CD14-positive monocyte (primary cell): ENCODE results near the gene WWC2. TPM values are rescaled to one million over a fixed set of nuclear protein-coding genes. Genes with fewer than 3 reads are reported as not detected.

ENCODE experiments used
- DNase-seq, 3 donors: peaks; one replicate each; pipeline ENCODE4 v3.0.0-alpha.2; 2011 to 2022
- H2AFZ ChIP-seq: 2 replicates; pipeline ENCODE4 v1.6.0; 2012; ENCODE audit warnings: mild to moderate bottlenecking, low read depth, low read length, inconsistent platforms; ENCODE audit not compliant: insufficient read depth, poor library complexity, severe bottlenecking
- H3K27ac ChIP-seq, 2 donors: 1 replicate in 1 of 2; 2 replicates in 1 of 2; pipeline ENCODE4 v1.5.1; 2012 to 2013; ENCODE audit warnings: low read length in 2 of 2, control low read depth in 1 of 2, inconsistent platforms in 1 of 2, low read depth in 1 of 2, mild to moderate bottlenecking in 1 of 2
- H3K27me3 ChIP-seq, 2 donors: one replicate each; pipeline versions ENCODE4 v1.6.0 to v1.6.1; 2011 to 2013; ENCODE audit warnings: low read length in 2 of 2; ENCODE audit not compliant: control insufficient read depth in 2 of 2, insufficient read depth in 2 of 2
- H3K36me3 ChIP-seq, 2 donors: replicated peaks in 1 of 2; 1 replicate in 1 of 2; 2 replicates in 1 of 2; pipeline versions ENCODE4 v1.5.1 to v1.6.1; 2012 to 2013; ENCODE audit warnings: low read length in 2 of 2, control low read depth in 1 of 2, inconsistent platforms in 1 of 2, mild to moderate bottlenecking in 1 of 2; ENCODE audit not compliant: insufficient read depth in 2 of 2, control insufficient read depth in 1 of 2
- H3K4me1 ChIP-seq, 2 donors: 1 replicate in 1 of 2; 2 replicates in 1 of 2; pipeline versions ENCODE4 v1.5.1 to v1.6.1; 2012 to 2013; ENCODE audit warnings: low read length in 2 of 2, control low read depth in 1 of 2, inconsistent platforms in 1 of 2, mild to moderate bottlenecking in 1 of 2, moderate library complexity in 1 of 2; ENCODE audit not compliant: insufficient read depth in 2 of 2, control insufficient read depth in 1 of 2
- H3K4me2 ChIP-seq: replicated peaks from 2 replicates; pipeline ENCODE3; 2012; ENCODE audit warnings: low read length, moderate library complexity, mild to moderate bottlenecking; ENCODE audit not compliant: poor library complexity, severe bottlenecking; ENCODE audit errors: extremely low read depth
- H3K4me3 ChIP-seq, 3 experiments: fragments of 200-600 bp in 1 of 3; sonication (generic) in 1 of 3; replicated peaks in 1 of 3; 1 replicate in 2 of 3; 2 replicates in 1 of 3; pipeline ENCODE4 v1.5.1; 2011 to 2013; ENCODE audit warnings: low read length in 3 of 3, mild to moderate bottlenecking in 3 of 3, control low read depth in 2 of 3, low read depth in 2 of 3, inconsistent platforms in 1 of 3, moderate library complexity in 1 of 3
- H3K79me2 ChIP-seq: 2 replicates; pipeline ENCODE4 v1.6.0; 2012; ENCODE audit warnings: mild to moderate bottlenecking, control low read depth, inconsistent platforms, low read length, moderate library complexity; ENCODE audit not compliant: insufficient read depth
- H3K9ac ChIP-seq: 2 replicates; pipeline ENCODE4 v1.6.0; 2017; ENCODE audit warnings: low read length, mild to moderate bottlenecking; ENCODE audit not compliant: insufficient read depth, poor library complexity, severe bottlenecking
- H3K9me3 ChIP-seq, 2 donors: replicated peaks in 1 of 2; 1 replicate in 1 of 2; 2 replicates in 1 of 2; pipeline versions ENCODE4 v1.5.1 to v1.6.1; 2012 to 2013; ENCODE audit warnings: low read length in 2 of 2, control low read depth in 1 of 2; ENCODE audit not compliant: control insufficient read depth in 1 of 2, insufficient read depth in 1 of 2
- H4K20me1 ChIP-seq: 2 replicates; pipeline ENCODE4 v1.6.0; 2012; ENCODE audit warnings: mild to moderate bottlenecking, low read length, control low read depth, moderate library complexity; ENCODE audit not compliant: insufficient read depth
- H3K27ac Mint-ChIP-seq, 7 donors: one replicate each; pipeline ENCODE4 v1.8.0; 2020; ENCODE audit warnings: mild to moderate bottlenecking in 7 of 7, mixed read lengths in 7 of 7, moderate library complexity in 6 of 7, inconsistent platforms in 2 of 7
- H3K27me3 Mint-ChIP-seq, 3 donors: one replicate each; pipeline ENCODE4 v1.8.0; 2021 to 2022; ENCODE audit warnings: low read depth in 3 of 3, mild to moderate bottlenecking in 3 of 3, mixed read lengths in 3 of 3, moderate library complexity in 3 of 3, inconsistent platforms in 1 of 3
- H3K36me3 Mint-ChIP-seq, 2 donors: one replicate each; pipeline ENCODE4 v1.8.0; 2020; ENCODE audit warnings: mixed read lengths in 2 of 2, inconsistent platforms in 1 of 2, mild to moderate bottlenecking in 1 of 2
- H3K4me1 Mint-ChIP-seq: one replicate; pipeline ENCODE4 v1.8.0; 2020; ENCODE audit warnings: mild to moderate bottlenecking, mixed read lengths
- H3K4me3 Mint-ChIP-seq, 2 donors: one replicate each; pipeline ENCODE4 v1.8.0; 2020; ENCODE audit warnings: mild to moderate bottlenecking in 2 of 2, mixed read lengths in 2 of 2, moderate library complexity in 1 of 2
- H3K9me3 Mint-ChIP-seq, 7 donors: one replicate each; pipeline ENCODE4 v1.8.0; 2020 to 2022; ENCODE audit warnings: mixed read lengths in 7 of 7, mild to moderate bottlenecking in 6 of 7, moderate library complexity in 6 of 7, inconsistent platforms in 2 of 7
- CTCF ChIP-seq: fragments of 200-600 bp; IDR thresholded peaks from one replicate; pipeline ENCODE4 v1.8.0; 2022; ENCODE audit warnings: antibody characterized with exemption, mild to moderate bottlenecking
- WGBS: methylation state at CpG from one replicate; pipeline ENCODE4 v1.1.5; 2013; ENCODE audit warnings: missing lambda C conversion rate; ENCODE audit not compliant: insufficient coverage; 5-methylcytosine and 5-hydroxymethylcytosine counted together
- intact Hi-C, 2 donors: fragments of 100-400 bp; cut with micrococcal nuclease; formaldehyde crosslinking; loops; one replicate each; pipeline versions ENCODE4 v1.15.0 to v1.15.1; 2023
- polyA plus RNA-seq, 3 donors: library from polyadenylated mRNA; depleted of rRNA in 1 of 3; unstranded in 2 of 3; stranded (reverse) in 1 of 3; fragments of 300-500 nt in 2 of 3; fragments of >200 nt in 1 of 3; fragmentation: Illumina TruSeq in 2 of 3; gene quantifications; 1 replicate in 2 of 3; 2 replicates in 1 of 3; pipeline ENCODE4 v1.2.3, GENCODE V29; 2012 to 2021

The WWC2 gene
- polyA plus RNA-seq, 3 donors, result 1.9 to 3.8 (median 2.9) TPM

- DNase-seq, result no peak
- Histone ChIP-seq H3K79me2 (no peaks in the 10 kb centered on the region), H3K9ac (no peak overlapping the region), H3K27me3 (no peaks in the 10 kb centered on the region), H3K4me3 (no peak overlapping the region), H3K9me3 (no peaks in the 10 kb centered on the region), H4K20me1 (no peaks in the 10 kb centered on the region), H3K4me1 (peaks cover 0 to 5% of the 10 kb centered on the region in 2 donors), H3K36me3 (no peaks in the 10 kb centered on the region), H3K27ac (no peak overlapping the region), H2AFZ (no peak overlapping the region), H3K4me2 (no peak overlapping the region)
- peaks cover 0 to 5% (median 0%) of the 10 kb centered on the region in 7 donors for H3K9me3 Mint-ChIP-seq
- intact Hi-C loops, result no loop called here
- no peak overlapping the region for H3K27ac Mint-ChIP-seq
- WGBS, result 91% methylated on average over 8 of the region's 9 CpGs
- H3K36me3 Mint-ChIP-seq, result no peaks in the 10 kb centered on the region
- H3K27me3 Mint-ChIP-seq, result peaks cover 2 to 8% (median 5%) of the 10 kb centered on the region in 3 donors
- no peak overlapping the region for H3K4me3 Mint-ChIP-seq
- no peak for TF ChIP-seq CTCF
- H3K4me1 Mint-ChIP-seq, result peaks cover 3% of the 10 kb centered on the region
Observed at GRCh38 chr4:183354219-183354618, 255.2 kb downstream of the WWC2 start.

GRCh38 chr4:183355405-183355804, 256.3 kb downstream of the WWC2 start:
- Histone ChIP-seq H3K4me2 (no peak overlapping the region), H3K27ac (no peak overlapping the region), H3K27me3 (no peaks in the 10 kb centered on the region), H3K4me1 (no peaks in the 10 kb centered on the region), H4K20me1 (no peaks in the 10 kb centered on the region), H3K4me3 (no peak overlapping the region), H3K36me3 (no peaks in the 10 kb centered on the region), H3K9me3 (no peaks in the 10 kb centered on the region), H3K9ac (no peak overlapping the region), H2AFZ (no peak overlapping the region), H3K79me2 (no peaks in the 10 kb centered on the region)
- no peak overlapping the region for H3K4me3 Mint-ChIP-seq
- no peak for TF ChIP-seq CTCF
- 100% methylated on average over 1 of the region's 4 CpGs for WGBS
- H3K9me3 Mint-ChIP-seq, result peaks cover 0 to 5% (median 0%) of the 10 kb centered on the region in 7 donors
- H3K36me3 Mint-ChIP-seq, result no peaks in the 10 kb centered on the region
- H3K4me1 Mint-ChIP-seq, result peaks cover 3% of the 10 kb centered on the region
- DNase-seq, result no peak
- no peak overlapping the region for H3K27ac Mint-ChIP-seq
- intact Hi-C loops, result no loop called here
- H3K27me3 Mint-ChIP-seq, result peaks cover under 1 to 7% (median 2%) of the 10 kb centered on the region in 3 donors
